ENCODE data around the gene NUP188. TPM values are rescaled to one million over a fixed set of nuclear protein-coding genes. Genes with fewer than 3 reads are reported as not detected.
"Not testable (repeated sequence)": the region's sequence is repeated elsewhere in the genome, so short reads cannot be mapped to it uniquely, and the experiment has no call there.

Gene NUP188
- total RNA-seq, 1 donor from 2014 or later, result 25.8 TPM

GRCh38 chr9:128945798-128946501 is 1.5 kb upstream of the NUP188 start:
- no peaks in the 10 kb centered on the region for H3K27me3 ChIP-seq (ENCODE audit: control insufficient read depth, insufficient read depth, low read length)
- peaks cover 9% of the 10 kb centered on the region for H3K36me3 ChIP-seq (ENCODE audit: control insufficient read depth, insufficient read depth, low read length)
- FAIRE-seq (no peak), DNase-seq (ENCODE audit: low read depth) (no peak)
- TF ChIP-seq, protein P1, sequence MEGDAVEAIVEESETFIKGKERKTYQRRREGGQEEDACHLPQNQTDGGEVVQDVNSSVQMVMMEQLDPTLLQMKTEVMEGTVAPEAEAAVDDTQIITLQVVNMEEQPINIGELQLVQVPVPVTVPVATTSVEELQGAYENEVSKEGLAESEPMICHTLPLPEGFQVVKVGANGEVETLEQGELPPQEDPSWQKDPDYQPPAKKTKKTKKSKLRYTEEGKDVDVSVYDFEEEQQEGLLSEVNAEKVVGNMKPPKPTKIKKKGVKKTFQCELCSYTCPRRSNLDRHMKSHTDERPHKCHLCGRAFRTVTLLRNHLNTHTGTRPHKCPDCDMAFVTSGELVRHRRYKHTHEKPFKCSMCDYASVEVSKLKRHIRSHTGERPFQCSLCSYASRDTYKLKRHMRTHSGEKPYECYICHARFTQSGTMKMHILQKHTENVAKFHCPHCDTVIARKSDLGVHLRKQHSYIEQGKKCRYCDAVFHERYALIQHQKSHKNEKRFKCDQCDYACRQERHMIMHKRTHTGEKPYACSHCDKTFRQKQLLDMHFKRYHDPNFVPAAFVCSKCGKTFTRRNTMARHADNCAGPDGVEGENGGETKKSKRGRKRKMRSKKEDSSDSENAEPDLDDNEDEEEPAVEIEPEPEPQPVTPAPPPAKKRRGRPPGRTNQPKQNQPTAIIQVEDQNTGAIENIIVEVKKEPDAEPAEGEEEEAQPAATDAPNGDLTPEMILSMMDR (IDR thresholded peaks at IDR 0.05; ENCODE audit: insufficient read depth, low read length, severe bottlenecking), result no peak
- no peak overlapping the region for H3K4me3 ChIP-seq (ENCODE audit: low read depth, low read length)

DNA sequence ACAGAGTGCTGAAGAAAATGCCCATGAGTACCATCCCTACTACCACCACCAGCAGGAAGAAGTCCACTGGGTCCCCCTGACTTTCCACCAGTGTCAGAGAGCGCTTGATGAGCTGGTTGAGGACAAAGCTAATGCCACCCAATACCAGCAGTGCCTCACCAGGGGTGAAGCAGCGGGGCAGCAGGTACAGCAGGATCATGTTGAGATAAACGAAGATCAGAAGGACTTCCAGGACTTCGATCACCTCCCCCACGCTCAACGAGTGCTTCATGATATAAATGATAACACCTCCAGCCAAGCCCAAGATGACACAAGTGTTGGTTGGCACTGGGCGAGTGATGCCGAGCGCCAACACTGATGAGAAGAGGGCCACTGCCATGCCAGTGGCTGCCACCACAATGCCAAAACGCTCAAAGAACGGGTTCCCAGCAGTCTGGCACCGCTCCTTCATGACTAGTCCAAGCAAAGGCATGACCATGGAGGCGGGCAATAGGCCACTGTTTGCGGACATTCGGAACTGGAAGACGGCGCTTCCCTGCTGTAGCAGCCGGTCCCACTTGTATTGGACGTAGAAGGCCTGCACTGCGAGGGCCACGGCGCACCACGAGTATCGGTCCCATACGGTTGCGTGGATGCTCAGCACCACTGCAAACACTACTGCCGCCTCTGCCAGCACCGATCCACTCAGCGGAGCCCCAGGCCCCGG is 775 bp upstream of the NUP188 start:
- no peak for FAIRE-seq
- peaks cover 7% of the 10 kb centered on the region for H3K36me3 ChIP-seq (ENCODE audit: control insufficient read depth, insufficient read depth, low read length)
- TF ChIP-seq, protein P1 (IDR thresholded peaks at IDR 0.05; ENCODE audit: insufficient read depth, low read length, severe bottlenecking), result no peak
- H3K4me3 ChIP-seq (ENCODE audit: low read depth, low read length), result peak overlapping the region; percentile 87
- H3K27me3 ChIP-seq (ENCODE audit: control insufficient read depth, insufficient read depth, low read length), result no peaks in the 10 kb centered on the region
- DNase-seq (ENCODE audit: low read depth), result no peak

DNA sequence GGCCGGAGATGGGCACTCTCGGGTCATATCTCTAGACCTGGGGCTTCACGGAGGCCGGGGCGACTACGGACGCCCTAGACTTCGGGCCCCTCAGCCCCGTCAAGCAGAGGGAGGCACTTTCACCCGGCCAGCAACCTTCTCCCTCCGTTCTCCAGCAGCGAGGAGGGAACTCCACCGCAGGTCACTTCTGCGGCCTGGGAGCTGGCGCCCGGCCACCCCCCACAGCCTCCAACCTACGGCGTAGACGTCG is 297 bp upstream of the NUP188 start:
- FAIRE-seq, result no peak
- TF ChIP-seq, protein P1 (IDR thresholded peaks at IDR 0.05; ENCODE audit: insufficient read depth, low read length, severe bottlenecking), result no peak
- H3K27me3 ChIP-seq (ENCODE audit: control insufficient read depth, insufficient read depth, low read length), result no peaks in the 10 kb centered on the region
- DNase-seq (ENCODE audit: low read depth), result no peak
- peak overlapping the region; percentile 87 for H3K4me3 ChIP-seq (ENCODE audit: low read depth, low read length)
- peaks cover 7% of the 10 kb centered on the region for H3K36me3 ChIP-seq (ENCODE audit: control insufficient read depth, insufficient read depth, low read length)

DNA sequence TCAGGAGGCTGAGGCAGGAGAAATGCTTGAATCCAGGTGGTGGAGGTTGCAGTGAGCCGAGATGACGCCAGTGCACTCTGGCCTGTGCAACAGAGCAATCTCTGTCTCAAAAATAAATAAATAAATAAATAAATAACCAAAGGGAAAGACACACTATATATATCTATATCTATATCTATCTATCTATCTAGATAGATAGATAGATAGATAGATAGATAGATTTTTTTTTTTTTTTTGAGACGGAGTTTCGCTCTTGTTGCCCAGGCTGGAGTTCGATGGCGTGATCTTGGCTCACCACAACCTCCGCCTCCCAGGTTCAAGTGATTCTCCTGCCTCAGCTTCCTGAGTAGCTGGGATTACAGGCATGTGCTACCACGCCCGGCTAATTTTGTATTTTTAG is 13.9 kb downstream of the NUP188 start:
- H3K4me3 ChIP-seq (ENCODE audit: low read depth, low read length); H3K27me3 ChIP-seq (ENCODE audit: control insufficient read depth, insufficient read depth, low read length); FAIRE-seq; H3K36me3 ChIP-seq (ENCODE audit: control insufficient read depth, insufficient read depth, low read length); DNase-seq (ENCODE audit: low read depth): not testable (repeated sequence)

GRCh38 chr9:128969491-128969890 is 22.0 kb downstream of the NUP188 start:
- Histone ChIP-seq H3K36me3 (ENCODE audit: control insufficient read depth, insufficient read depth, low read length) (peaks cover 14% of the 10 kb centered on the region), H3K4me3 (ENCODE audit: low read depth, low read length) (no peak overlapping the region), H3K27me3 (ENCODE audit: control insufficient read depth, insufficient read depth, low read length) (no peaks in the 10 kb centered on the region)
- TF ChIP-seq, protein P1 (IDR thresholded peaks at IDR 0.05; ENCODE audit: insufficient read depth, low read length, severe bottlenecking), result no peak
- DNase-seq (ENCODE audit: low read depth), result no peak
- no peak for FAIRE-seq

DNA sequence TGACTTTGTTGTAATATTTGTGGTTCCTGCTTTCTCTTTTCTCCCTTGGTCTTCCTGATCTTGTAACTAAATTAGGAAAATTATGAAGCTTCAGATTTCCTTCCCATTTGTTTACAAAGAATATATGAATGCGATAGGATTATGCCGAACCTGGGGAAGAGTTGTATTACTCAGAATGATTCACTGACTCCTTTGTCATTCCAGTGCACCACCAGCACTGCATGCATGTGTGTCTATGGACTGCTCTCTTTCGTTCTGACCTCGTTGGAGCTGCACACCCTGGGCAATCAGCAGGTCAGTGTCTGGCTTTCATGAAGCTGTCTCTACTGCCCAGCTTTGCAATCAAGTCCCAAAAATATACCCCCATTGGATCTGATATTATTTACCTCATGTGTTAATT is 25.5 kb downstream of the NUP188 start:
- peak; percentile 81 for DNase-seq (ENCODE audit: low read depth)
- TF ChIP-seq, protein P1 (IDR thresholded peaks at IDR 0.05; ENCODE audit: insufficient read depth, low read length, severe bottlenecking), result no peak
- H3K4me3 ChIP-seq (ENCODE audit: low read depth, low read length), result no peak overlapping the region
- H3K27me3 ChIP-seq (ENCODE audit: control insufficient read depth, insufficient read depth, low read length), result no peaks in the 10 kb centered on the region
- peaks cover 17% of the 10 kb centered on the region for H3K36me3 ChIP-seq (ENCODE audit: control insufficient read depth, insufficient read depth, low read length)
- FAIRE-seq, result no peak

Measured in bronchial epithelial cell (primary cell).